Hepatocyte (in vitro differentiated cells): ENCODE data around the gene PAK1IP1.

Experiments
- CTCF ChIP-seq: fragments of 200-600 bp; sonication (generic); IDR thresholded peaks from 2 replicates; pipeline ENCODE4 v1.5.1; 2016; ENCODE audit warnings: antibody characterized with exemption, mild to moderate bottlenecking; ENCODE audit not compliant: poor library complexity
- EZH2 ChIP-seq: fragments of 200-600 bp; sonication (generic); IDR thresholded peaks from 2 replicates; pipeline ENCODE4 v1.6.1; 2016; ENCODE audit warnings: antibody characterized with exemption, mild to moderate bottlenecking, borderline replicate concordance

GRCh38 chr6:10681795-10682194 lies 13.0 kb upstream of the PAK1IP1 start:
- TF ChIP-seq CTCF (no peak), EZH2 (no peak)
